COLO668 (cell line): Measurements from ENCODE around the gene TMEM120B.

Experiments
- DNase-seq: peaks from one replicate; lab custom pipeline; 2025; ENCODE audit not compliant: unreplicated experiment; lab: John Stamatoyannopoulos, UW

Gene TMEM120B

GRCh38 chr12:121830588-121831265 is 118.2 kb downstream of the TMEM120B start:
- no peak for DNase-seq
